AG08395 (cell line): Measurements from ENCODE around the gene SMYD3.

Experiments
- DNase-seq: peaks from one replicate; pipeline ENCODE4 v3.0.0; 2012; ENCODE audit warnings: mixed read lengths, low spot score

SMYD3 gene

GRCh38 chr1:246147524-246148461 lies 359.3 kb downstream of the SMYD3 start:
- no peak for DNase-seq

DNA sequence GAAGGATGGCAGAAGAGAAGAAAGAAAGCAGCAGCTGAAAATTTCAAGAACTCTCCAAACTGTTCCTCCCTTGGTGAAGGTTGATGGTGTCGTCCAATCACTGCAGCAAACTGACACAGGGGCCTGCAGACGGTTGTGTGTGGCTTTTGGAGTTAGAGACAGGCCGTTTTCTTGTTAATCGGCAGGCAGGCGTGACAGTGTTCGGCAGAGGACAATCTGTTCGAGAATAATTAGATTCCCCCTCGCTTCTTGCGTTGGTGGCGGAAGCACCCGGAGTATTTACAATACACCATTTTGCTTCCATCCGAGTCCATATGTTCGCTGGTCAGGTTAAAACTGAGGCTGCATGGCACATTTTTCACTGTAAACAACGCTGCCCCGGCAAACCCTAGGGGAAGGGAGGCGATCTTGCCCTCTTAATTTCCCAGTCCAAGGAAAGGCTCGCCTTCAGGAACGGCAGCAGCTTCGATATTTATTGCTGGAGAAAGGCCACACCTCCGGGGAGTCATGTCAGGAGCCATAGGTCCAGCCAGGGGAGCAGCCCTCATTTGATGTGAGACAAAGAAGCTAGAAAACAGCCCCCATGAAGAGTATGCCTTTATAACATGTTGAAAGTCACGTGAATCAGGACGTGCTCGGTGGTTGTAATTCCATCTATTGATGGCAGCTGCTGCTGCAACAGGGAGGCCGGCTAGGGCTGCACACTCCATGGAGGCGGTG lies 360.1 kb downstream of the SMYD3 start:
- no peak for DNase-seq

DNA sequence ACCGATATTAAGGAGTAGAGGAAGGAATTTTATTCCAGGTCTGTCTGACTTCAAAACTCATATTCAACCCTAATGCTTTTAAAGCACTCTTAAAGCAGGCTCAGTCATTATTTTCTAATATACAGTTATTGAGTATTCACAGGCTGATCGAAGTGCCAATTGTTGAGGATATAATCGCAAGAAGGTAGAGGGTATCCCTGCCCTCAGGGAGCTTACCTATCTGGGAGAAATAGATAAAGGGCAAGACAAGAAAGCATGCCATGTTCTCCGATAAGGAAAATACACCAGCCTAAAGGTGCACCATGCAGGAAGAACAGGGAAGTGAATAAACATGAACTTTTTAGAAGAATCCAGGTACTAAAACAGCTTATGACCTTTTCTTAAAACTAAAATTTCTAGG lies 361.2 kb downstream of the SMYD3 start:
- no peak for DNase-seq

DNA sequence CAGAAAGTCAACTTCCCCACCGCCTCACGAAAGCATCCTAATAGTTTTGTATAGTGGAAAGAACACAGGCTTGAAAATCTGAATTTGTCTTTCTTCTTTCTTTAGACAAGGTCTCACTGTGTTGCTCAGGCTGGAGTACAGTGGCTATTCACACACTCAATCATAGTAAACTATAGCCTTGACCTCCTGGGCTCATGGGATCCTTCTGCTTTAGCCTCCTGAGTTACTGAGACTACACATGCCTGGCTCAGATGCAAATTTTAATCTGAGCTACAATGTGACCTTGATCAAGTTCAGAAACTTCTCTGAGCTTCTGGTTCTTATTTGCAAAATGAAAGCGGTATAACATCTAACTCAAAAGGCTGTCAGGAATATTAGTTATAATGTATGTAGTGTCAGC lies 362.1 kb downstream of the SMYD3 start:
- no peak for DNase-seq

DNA sequence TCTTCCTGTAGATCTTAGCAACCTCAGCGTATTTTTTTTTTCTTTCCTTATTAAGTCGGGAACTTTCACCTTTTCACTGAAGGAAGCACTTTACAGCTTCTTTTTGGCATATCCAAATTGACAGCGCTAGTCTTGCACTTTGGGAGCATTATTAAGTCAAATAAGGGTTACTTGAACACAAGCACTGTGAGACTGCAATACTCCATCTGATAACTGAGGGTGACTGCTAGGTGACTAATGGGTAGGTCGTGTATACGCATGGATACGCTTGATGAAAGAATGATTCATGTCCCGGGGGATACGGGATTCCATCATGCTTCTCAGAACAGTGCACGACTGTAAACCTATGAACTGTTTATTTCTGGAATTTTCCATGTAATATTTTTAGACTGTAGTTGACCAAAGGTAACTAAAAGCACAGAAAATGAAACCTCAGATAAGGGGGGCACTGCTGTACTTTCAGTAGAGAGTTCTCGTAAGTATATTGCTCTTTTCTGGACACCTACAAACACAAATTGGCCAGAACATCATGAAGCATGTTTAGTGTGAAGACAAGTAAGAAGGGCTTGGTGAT lies 364.7 kb downstream of the SMYD3 start:
- DNase-seq = peak; percentile 63

GRCh38 chr1:246141306-246141705 lies 365.8 kb downstream of the SMYD3 start:
- DNase-seq = no peak

DNA sequence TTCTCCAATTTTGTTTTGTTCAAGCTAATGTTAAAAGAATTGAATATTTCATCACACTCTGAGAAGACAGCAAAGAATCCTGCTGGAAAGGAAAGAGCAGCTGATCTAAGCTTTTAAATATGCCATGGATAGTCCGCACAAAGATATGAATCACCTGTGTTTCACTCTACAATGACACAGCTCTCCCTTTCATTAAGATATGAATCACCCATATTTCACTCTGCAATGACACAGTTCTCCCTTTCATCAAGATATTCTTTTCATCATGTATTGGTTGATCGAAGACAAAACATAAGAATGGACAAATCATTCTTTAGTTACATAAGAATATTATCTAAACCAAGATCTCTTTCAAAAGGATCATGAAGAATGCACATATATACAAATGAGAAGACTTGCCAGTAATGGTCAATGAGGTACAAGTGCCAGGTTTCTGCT lies 367.3 kb downstream of the SMYD3 start:
- DNase-seq = peak; percentile 67

GRCh38 chr1:246138781-246139180 lies 368.3 kb downstream of the SMYD3 start:
- DNase-seq = no peak

- DNase-seq = no peak
Observed at GRCh38 chr1:246136477-246136876, 370.6 kb downstream of the SMYD3 start.

DNA sequence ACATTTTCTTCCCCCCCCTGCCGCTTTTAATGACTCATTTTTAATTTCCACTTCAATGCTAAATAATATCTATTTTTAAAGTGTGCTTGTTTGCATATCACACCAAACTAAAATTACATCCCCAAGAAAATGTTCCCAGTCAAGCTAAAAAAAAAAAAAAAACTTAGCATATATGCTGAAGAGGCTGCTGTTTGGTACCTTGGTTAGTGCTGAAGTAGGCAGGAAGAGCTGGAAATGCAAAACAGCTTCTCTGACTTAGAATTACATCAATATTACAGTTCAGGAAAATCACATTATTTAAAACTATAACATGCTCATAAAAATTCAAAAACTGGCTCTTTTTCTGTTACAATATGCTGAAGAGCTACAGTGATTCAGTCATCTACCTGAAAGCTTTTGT lies 372.3 kb downstream of the SMYD3 start:
- DNase-seq = no peak

DNA sequence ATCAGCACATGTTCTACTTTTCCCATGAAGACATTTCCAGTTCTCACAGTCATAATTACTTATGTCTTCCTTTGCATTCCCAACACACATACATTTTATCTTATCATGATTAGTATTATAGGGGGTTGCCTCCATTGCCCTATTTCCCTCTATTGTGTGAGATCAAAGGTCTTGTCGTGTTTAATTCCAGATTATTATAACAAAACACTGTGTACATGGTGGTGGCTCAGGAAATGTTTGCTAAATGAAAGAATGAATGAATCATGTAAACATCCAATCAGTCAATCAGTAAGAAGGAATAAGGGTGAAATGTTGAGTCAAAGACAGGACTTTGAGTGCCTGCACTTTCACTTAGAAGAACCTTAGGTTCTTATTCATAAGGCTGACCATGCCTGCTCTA lies 376.0 kb downstream of the SMYD3 start:
- no peak for DNase-seq

- no peak for DNase-seq
Observed at GRCh38 chr1:246128494-246129069, 378.5 kb downstream of the SMYD3 start.

- DNase-seq = no peak
Observed at GRCh38 chr1:246126580-246126979, 380.5 kb downstream of the SMYD3 start.

DNA sequence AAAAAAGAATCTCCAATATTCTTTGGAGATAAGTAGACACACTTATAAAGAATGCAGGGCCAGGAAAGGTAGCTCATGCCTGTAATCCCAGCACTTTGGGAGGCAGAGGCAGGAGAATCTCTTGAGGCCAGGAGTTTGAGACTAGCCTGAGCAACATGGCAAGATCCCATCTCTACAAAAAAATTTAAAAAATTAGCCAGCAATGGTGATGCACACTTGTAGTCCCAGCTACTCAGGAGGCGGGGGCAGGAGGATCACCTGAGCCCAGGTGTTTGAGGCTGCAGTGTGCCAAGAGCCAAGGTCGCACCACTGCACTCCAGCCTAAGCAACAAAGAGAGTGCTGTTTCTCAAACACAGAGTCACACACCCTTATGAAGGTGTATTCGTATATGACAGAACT lies 385.0 kb downstream of the SMYD3 start:
- DNase-seq = no peak

- no peak for DNase-seq
Observed at GRCh38 chr1:246121533-246121932, 385.5 kb downstream of the SMYD3 start.

- peak; percentile 52 for DNase-seq
Observed at GRCh38 chr1:246117066-246117791, 389.9 kb downstream of the SMYD3 start.

- DNase-seq = no peak
Observed at GRCh38 chr1:246114369-246114768, 392.7 kb downstream of the SMYD3 start.

GRCh38 chr1:246113555-246114095 lies 393.5 kb downstream of the SMYD3 start:
- DNase-seq = no peak

DNA sequence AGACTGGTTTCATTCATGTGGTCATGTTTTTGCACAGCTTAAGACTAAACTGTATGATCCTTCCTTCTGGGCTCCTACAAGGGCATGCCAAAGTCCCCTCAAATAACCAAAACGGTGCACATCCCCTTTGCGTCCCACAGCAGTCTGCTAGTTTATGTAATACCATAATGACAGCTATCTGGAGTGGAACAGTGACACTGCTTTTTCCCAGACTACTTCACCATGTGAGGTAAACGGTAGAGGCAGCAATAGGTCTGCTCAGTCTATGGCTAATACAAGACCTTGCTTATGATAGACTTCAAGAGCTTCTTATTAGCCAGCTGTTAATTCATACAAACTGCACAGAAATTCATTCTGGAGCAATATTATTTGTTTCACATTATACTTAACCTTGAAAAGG lies 395.5 kb downstream of the SMYD3 start:
- DNase-seq = no peak

- no peak for DNase-seq
Observed at GRCh38 chr1:246110343-246111219, 396.5 kb downstream of the SMYD3 start.
